Calu3 (cell line): ENCODE results near the gene NSL1. TPM values are rescaled to one million over a fixed set of nuclear protein-coding genes. Genes with fewer than 3 reads are reported as not detected.

ENCODE experiments used
- BruUV-seq: library from RNA; stranded (reverse); fragments of 400-500 nt; replicated peaks from 2 replicates; lab custom pipeline; 2021; lab: Mats Ljungman, UMichigan
- CTCF ChIA-PET: fragments of 300-600 bp; sonication (Branson Sonifier 250); formaldehyde crosslinking; loops from one replicate; lab custom pipeline; 2022; ENCODE audit warnings: antibody characterized with exemption; lab: Charles Lee
- DNase-seq: peaks from one replicate; pipeline ENCODE4 v3.0.0; 2022
- H3K27ac Mint-ChIP-seq: one replicate; pipeline ENCODE4 v1.8.0; 2022; ENCODE audit warnings: mixed read lengths; ENCODE audit not compliant: unreplicated experiment
- H3K27me3 Mint-ChIP-seq: one replicate; pipeline ENCODE4 v1.8.0; 2022; ENCODE audit warnings: mixed read lengths; ENCODE audit not compliant: unreplicated experiment
- H3K36me3 Mint-ChIP-seq: one replicate; pipeline ENCODE4 v1.8.0; 2022; ENCODE audit warnings: mild to moderate bottlenecking, moderate library complexity, mixed read lengths; ENCODE audit not compliant: insufficient read depth, unreplicated experiment
- H3K4me1 Mint-ChIP-seq: one replicate; pipeline ENCODE4 v1.8.0; 2022; ENCODE audit warnings: mild to moderate bottlenecking, low read depth, mixed read lengths; ENCODE audit not compliant: unreplicated experiment
- H3K4me3 Mint-ChIP-seq: one replicate; pipeline ENCODE4 v1.8.0; 2022; ENCODE audit warnings: mild to moderate bottlenecking, low read depth, moderate library complexity, mixed read lengths; ENCODE audit not compliant: unreplicated experiment
- H3K9me3 Mint-ChIP-seq: one replicate; pipeline ENCODE4 v1.8.0; 2022; ENCODE audit warnings: low read depth, mixed read lengths; ENCODE audit not compliant: unreplicated experiment
- intact Hi-C: fragments of 100-400 bp; cut with micrococcal nuclease; formaldehyde crosslinking; loops from one replicate; pipeline ENCODE4 v1.10.0; 2022; ENCODE audit not compliant: unreplicated experiment
- total RNA-seq: library from RNA; stranded (reverse); gene quantifications from 2 replicates; pipeline ENCODE4 v1.2.3, GENCODE V29; 2022
- TF ChIP-seq, protein P1 (sequence below): fragments of 200-600 bp; IDR thresholded peaks from one replicate; pipeline ENCODE4 v1.8.0; 2022; ENCODE audit warnings: antibody characterized with exemption; ENCODE audit not compliant: unreplicated experiment

Gene NSL1
- total RNA-seq, 1 experiment from 2014 or later: 47.2 TPM

DNA sequence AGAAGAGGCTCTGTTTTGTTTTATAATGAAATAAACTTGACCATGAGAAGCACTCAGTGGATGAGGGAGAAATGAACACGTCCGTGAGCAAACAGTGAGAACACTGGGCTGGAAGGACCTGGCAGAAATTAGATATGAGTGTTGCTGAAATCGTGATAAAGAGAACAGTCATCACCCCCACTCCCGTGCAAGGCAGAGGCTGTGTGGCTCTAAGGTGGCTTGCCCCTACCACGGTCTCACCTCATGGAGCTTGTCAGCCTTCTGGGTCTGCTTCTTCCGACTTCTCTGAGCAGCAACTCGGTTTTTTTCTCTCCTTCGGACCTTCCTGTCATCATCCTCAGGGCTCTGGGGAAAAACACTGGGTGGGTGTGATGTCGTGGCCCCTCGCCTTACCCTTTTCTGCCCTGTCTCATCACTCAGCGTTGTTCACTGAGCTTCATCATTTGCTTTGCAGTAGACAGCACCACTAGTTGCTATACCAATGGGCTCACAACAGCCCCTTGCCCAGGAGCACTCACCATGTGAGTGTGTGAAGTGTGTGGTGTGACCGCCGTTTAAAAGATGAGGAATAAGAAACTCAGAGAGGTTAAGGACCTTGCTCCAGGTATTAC, 94.8 kb downstream of the NSL1 start:
- intact Hi-C loops: no loop called here
- CTCF ChIA-PET: no interaction called here
- BruUV-seq: no TSS peak
- TF ChIP-seq, protein P1, sequence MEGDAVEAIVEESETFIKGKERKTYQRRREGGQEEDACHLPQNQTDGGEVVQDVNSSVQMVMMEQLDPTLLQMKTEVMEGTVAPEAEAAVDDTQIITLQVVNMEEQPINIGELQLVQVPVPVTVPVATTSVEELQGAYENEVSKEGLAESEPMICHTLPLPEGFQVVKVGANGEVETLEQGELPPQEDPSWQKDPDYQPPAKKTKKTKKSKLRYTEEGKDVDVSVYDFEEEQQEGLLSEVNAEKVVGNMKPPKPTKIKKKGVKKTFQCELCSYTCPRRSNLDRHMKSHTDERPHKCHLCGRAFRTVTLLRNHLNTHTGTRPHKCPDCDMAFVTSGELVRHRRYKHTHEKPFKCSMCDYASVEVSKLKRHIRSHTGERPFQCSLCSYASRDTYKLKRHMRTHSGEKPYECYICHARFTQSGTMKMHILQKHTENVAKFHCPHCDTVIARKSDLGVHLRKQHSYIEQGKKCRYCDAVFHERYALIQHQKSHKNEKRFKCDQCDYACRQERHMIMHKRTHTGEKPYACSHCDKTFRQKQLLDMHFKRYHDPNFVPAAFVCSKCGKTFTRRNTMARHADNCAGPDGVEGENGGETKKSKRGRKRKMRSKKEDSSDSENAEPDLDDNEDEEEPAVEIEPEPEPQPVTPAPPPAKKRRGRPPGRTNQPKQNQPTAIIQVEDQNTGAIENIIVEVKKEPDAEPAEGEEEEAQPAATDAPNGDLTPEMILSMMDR: no peak
- H3K27ac Mint-ChIP-seq: no peak overlapping the region
- H3K4me1 Mint-ChIP-seq: peaks cover 11% of the 10 kb centered on the region
- H3K9me3 Mint-ChIP-seq: no peaks in the 10 kb centered on the region
- no peak for DNase-seq
- H3K27me3 Mint-ChIP-seq: peaks cover 72% of the 10 kb centered on the region
- peaks cover 4% of the 10 kb centered on the region for H3K36me3 Mint-ChIP-seq
- no peak overlapping the region for H3K4me3 Mint-ChIP-seq

GRCh38 chr1:212692774-212693644, 98.6 kb downstream of the NSL1 start:
- H3K27me3 Mint-ChIP-seq: peaks cover 48% of the 10 kb centered on the region
- no peak overlapping the region for H3K27ac Mint-ChIP-seq
- no peak for DNase-seq
- TF ChIP-seq, protein P1: no peak
- no peaks in the 10 kb centered on the region for H3K4me1 Mint-ChIP-seq
- no peaks in the 10 kb centered on the region for H3K36me3 Mint-ChIP-seq
- no peaks in the 10 kb centered on the region for H3K9me3 Mint-ChIP-seq
- no TSS peak for BruUV-seq
- no peak overlapping the region for H3K4me3 Mint-ChIP-seq
- intact Hi-C loops: no loop called here
- CTCF ChIA-PET: interaction anchor here (0.9 to 1.1 kb wide), 2 partner anchors 9 to 28 kb away, joined by 3 to 4 read pairs; no protein-coding TSS in a partner anchor

DNA sequence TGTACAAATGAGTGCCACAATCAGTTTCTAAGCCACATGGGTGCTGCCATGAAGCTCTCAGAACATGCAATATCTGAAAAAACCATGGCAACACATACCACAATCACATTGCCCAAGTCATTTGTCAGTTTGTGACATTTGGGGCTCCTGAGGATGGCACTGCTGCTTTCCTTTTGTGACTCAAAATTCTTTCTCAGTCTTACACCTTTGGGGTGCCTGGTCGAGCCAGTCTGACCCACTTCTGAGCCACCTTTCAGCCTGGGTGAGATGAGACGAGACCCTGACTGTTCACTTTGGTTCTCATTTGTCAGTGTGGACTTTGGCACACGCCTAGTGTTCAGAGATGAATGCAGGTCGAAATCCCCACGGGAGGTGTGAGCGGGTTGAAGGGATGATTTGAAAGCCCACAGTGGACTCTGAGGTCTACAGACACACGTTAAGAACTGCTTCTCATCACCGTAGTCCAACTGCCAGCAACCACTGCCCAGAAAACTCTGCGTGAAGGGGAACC, 100.0 kb downstream of the NSL1 start:
- Mint-ChIP-seq H3K4me3 (no peak overlapping the region), H3K36me3 (no peaks in the 10 kb centered on the region), H3K27ac (no peak overlapping the region), H3K9me3 (no peaks in the 10 kb centered on the region), H3K4me1 (no peaks in the 10 kb centered on the region), H3K27me3 (peaks cover 35% of the 10 kb centered on the region)
- no peak for DNase-seq
- intact Hi-C loops: no loop called here
- CTCF ChIA-PET: no interaction called here
- TF ChIP-seq, protein P1: no peak
- no TSS peak for BruUV-seq

DNA sequence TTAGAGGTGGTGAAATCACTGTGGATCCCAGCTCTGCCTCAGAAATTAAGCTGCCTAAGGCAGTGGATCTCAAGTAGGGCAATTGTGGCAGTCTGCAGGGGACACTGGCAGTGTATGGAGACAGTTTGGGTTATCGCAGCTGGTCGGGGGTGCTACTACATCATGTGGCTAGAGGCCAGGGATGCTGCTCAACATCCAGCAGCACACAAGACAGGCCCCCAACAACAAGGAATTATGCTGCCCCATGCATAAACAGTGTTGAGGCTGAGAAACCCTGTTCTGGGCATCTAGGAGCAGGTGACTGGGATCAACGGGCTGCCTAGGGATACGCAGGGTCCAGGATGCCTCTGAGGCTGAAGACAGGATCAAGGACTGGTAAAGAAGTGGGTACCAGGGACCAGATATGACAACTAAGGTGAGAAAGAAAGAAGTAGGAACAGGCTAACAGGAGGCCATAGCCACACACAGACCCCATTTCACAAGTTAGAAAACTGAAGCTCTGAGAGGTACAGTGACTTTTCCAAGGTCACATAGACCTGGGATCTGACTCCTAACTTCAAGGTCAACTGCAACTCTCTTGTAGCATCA, 100.7 kb downstream of the NSL1 start:
- no TSS peak for BruUV-seq
- no peaks in the 10 kb centered on the region for H3K9me3 Mint-ChIP-seq
- H3K4me3 Mint-ChIP-seq: no peak overlapping the region
- CTCF ChIA-PET: interaction anchor here (0.8 kb wide), 1 partner anchor 656 kb away, joined by 3 read pairs; no protein-coding TSS in a partner anchor
- TF ChIP-seq, protein P1: no peak
- H3K36me3 Mint-ChIP-seq: no peaks in the 10 kb centered on the region
- intact Hi-C loops: no loop called here
- H3K27me3 Mint-ChIP-seq: peaks cover 27% of the 10 kb centered on the region
- no peak overlapping the region for H3K27ac Mint-ChIP-seq
- H3K4me1 Mint-ChIP-seq: no peaks in the 10 kb centered on the region
- no peak for DNase-seq
